H1 (cell line): ENCODE data around the gene PTPRF. TPM values are rescaled to one million over a fixed set of nuclear protein-coding genes. Genes with fewer than 3 reads are reported as not detected.

Experiments used
- CTCF ChIA-PET: fragments of 300-600 bp; sonication (Branson Sonifier 250); formaldehyde crosslinking; loops from one replicate; lab custom pipeline; 2021; ENCODE audit not compliant: partially characterized antibody; lab: Charles Lee
- POLR2A ChIA-PET: fragments of 300-600 bp; sonication (Branson Sonifier 250); formaldehyde crosslinking; loops from one replicate; lab custom pipeline; 2021; ENCODE audit warnings: inconsistent platforms; ENCODE audit not compliant: partially characterized antibody; lab: Charles Lee
- DNase-seq, 2 experiments: peaks; one replicate each; pipeline versions ENCODE4 v3.0.0 to v3.0.0-alpha.2; 2010 to 2022; ENCODE audit warnings: low spot score in 2 of 2, low read depth in 1 of 2, mixed read lengths in 1 of 2
- FAIRE-seq: peaks from 2 replicates; lab custom pipeline; 2011; peaks lifted over from hg19 to GRCh38; lab: Jason Lieb, UNC
- H2AFZ ChIP-seq: 2 replicates; pipeline ENCODE4 v1.8.1; 2012; ENCODE audit warnings: low read length, inconsistent platforms
- H2AK5ac ChIP-seq: 2 replicates; pipeline ENCODE4 v1.6.1; 2013; ENCODE audit warnings: low read depth, low read length
- H2BK120ac ChIP-seq: replicated peaks from 2 replicates; pipeline ENCODE3; 2013; ENCODE audit warnings: low read depth, low read length, inconsistent platforms
- H2BK12ac ChIP-seq: 2 replicates; pipeline ENCODE4 v1.6.1; 2013; ENCODE audit warnings: low read depth, low read length
- H2BK15ac ChIP-seq: 2 replicates; pipeline ENCODE4 v1.6.1; 2013; ENCODE audit warnings: low read length
- H2BK20ac ChIP-seq: 2 replicates; pipeline ENCODE4 v1.6.1; 2013; ENCODE audit warnings: low read length
- H2BK5ac ChIP-seq: 2 replicates; pipeline ENCODE4 v1.6.1; 2013; ENCODE audit warnings: low read depth, low read length
- H3K14ac ChIP-seq: 2 replicates; pipeline ENCODE4 v1.6.1; 2013; ENCODE audit warnings: inconsistent platforms; ENCODE audit not compliant: insufficient read length
- H3K18ac ChIP-seq: 2 replicates; pipeline ENCODE4 v1.6.1; 2013; ENCODE audit warnings: low read length; ENCODE audit errors: extremely low read depth
- H3K23ac ChIP-seq: 2 replicates; pipeline ENCODE4 v1.6.1; 2013; ENCODE audit warnings: inconsistent platforms; ENCODE audit not compliant: insufficient read length
- H3K23me2 ChIP-seq: 2 replicates; pipeline ENCODE4 v1.6.1; 2013; ENCODE audit warnings: low read depth, low read length
- H3K27ac ChIP-seq: 2 replicates; pipeline ENCODE4 v1.6.1; 2011; ENCODE audit warnings: low read depth, low read length, inconsistent platforms
- H3K27me3 ChIP-seq, 4 experiments: replicated peaks in 1 of 4; 1 replicate in 1 of 4; 2 replicates in 3 of 4; pipeline versions ENCODE4 v1.6.1 to v1.8.1; 2011 to 2013; ENCODE audit warnings: low read length in 3 of 4, mild to moderate bottlenecking in 3 of 4, inconsistent platforms in 2 of 4, mixed read lengths in 2 of 4, moderate library complexity in 1 of 4; ENCODE audit not compliant: control insufficient read depth in 3 of 4, insufficient read depth in 3 of 4; ENCODE audit errors: extremely low read depth in 1 of 4
- H3K36me3 ChIP-seq, 4 experiments: 2 replicates each; pipeline versions ENCODE4 v1.6.1 to v1.8.1; 2011 to 2013; ENCODE audit warnings: mild to moderate bottlenecking in 4 of 4, low read length in 3 of 4, moderate library complexity in 2 of 4, control low read depth in 1 of 4, inconsistent platforms in 1 of 4; ENCODE audit not compliant: insufficient read depth in 4 of 4, control insufficient read depth in 2 of 4
- H3K4ac ChIP-seq: replicated peaks from 2 replicates; pipeline ENCODE3; 2013; ENCODE audit warnings: low read length, low read depth, mixed read lengths, inconsistent platforms; ENCODE audit not compliant: insufficient read length
- H3K4me1 ChIP-seq, 4 experiments: replicated peaks in 1 of 4; 1 replicate in 1 of 4; 2 replicates in 3 of 4; pipeline versions ENCODE4 v1.6.1 to v1.8.1; 2011 to 2013; ENCODE audit warnings: low read length in 3 of 4, inconsistent platforms in 2 of 4, mixed read lengths in 1 of 4; ENCODE audit not compliant: insufficient read depth in 4 of 4, control insufficient read depth in 3 of 4
- H3K4me2 ChIP-seq, 2 experiments: 2 replicates each; pipeline versions ENCODE4 v1.6.1 to v1.8.1; 2011 to 2013; ENCODE audit warnings: low read depth in 2 of 2, low read length in 2 of 2, control low read depth in 1 of 2, inconsistent platforms in 1 of 2, mild to moderate bottlenecking in 1 of 2; ENCODE audit not compliant: insufficient read depth in 1 of 2
- H3K4me3 ChIP-seq, 4 experiments: fragments of 200-600, 300-600 bp in 1 of 4; sonication (generic), shearing (Covaris generic), sonication (Bioruptor Twin) in 1 of 4; 2 replicates each; pipeline versions ENCODE4 v1.5.1 to v1.8.1; 2011 to 2016; ENCODE audit warnings: low read length in 4 of 4, low read depth in 3 of 4, control low read depth in 2 of 4, inconsistent platforms in 2 of 4, mild to moderate bottlenecking in 2 of 4, mixed read lengths in 1 of 4, moderate library complexity in 1 of 4; ENCODE audit not compliant: insufficient read depth in 2 of 4; ENCODE audit errors: extremely low read depth in 1 of 4
- H3K56ac ChIP-seq: replicated peaks from 2 replicates; pipeline ENCODE3; 2013; ENCODE audit warnings: low read depth, mild to moderate bottlenecking, mixed read lengths, low read length, inconsistent platforms; ENCODE audit not compliant: insufficient read length
- H3K79me1 ChIP-seq: 2 replicates; pipeline ENCODE4 v1.6.1; 2013; ENCODE audit warnings: low read depth, low read length, control low read depth
- H3K79me2 ChIP-seq, 2 experiments: 2 replicates each; pipeline versions ENCODE4 v1.6.1 to v1.8.1; 2012 to 2013; ENCODE audit warnings: low read length in 2 of 2, mild to moderate bottlenecking in 2 of 2, inconsistent platforms in 1 of 2; ENCODE audit not compliant: insufficient read depth in 2 of 2, control insufficient read depth in 1 of 2
- H3K9ac ChIP-seq, 4 experiments: replicated peaks in 1 of 4; 1 replicate in 1 of 4; 2 replicates in 3 of 4; pipeline versions ENCODE4 v1.6.1 to v1.8.1; 2011 to 2013; ENCODE audit warnings: low read depth in 3 of 4, low read length in 3 of 4, control low read depth in 2 of 4, mild to moderate bottlenecking in 2 of 4, moderate library complexity in 2 of 4, inconsistent platforms in 1 of 4; ENCODE audit errors: extremely low read depth in 1 of 4
- H3K9me3 ChIP-seq, 2 experiments: 2 replicates each; pipeline versions ENCODE4 v1.6.1 to v1.8.1; 2012 to 2013; ENCODE audit warnings: mild to moderate bottlenecking in 2 of 2, moderate library complexity in 2 of 2, control low read depth in 1 of 2, inconsistent platforms in 1 of 2, low read depth in 1 of 2, low read length in 1 of 2, mixed read lengths in 1 of 2; ENCODE audit not compliant: insufficient read depth in 2 of 2
- H4K20me1 ChIP-seq, 2 experiments: replicated peaks in 1 of 2; 2 replicates each; pipeline versions ENCODE3 to v1.8.1; 2011 to 2013; ENCODE audit warnings: inconsistent platforms in 2 of 2, low read length in 2 of 2, mild to moderate bottlenecking in 1 of 2; ENCODE audit not compliant: insufficient read depth in 2 of 2, control insufficient read depth in 1 of 2
- H4K5ac ChIP-seq: 2 replicates; pipeline ENCODE4 v1.6.1; 2013; ENCODE audit warnings: low read length, low read depth, mixed read lengths, inconsistent platforms; ENCODE audit not compliant: insufficient read length
- H4K8ac ChIP-seq: 2 replicates; pipeline ENCODE4 v1.8.0; 2013; ENCODE audit warnings: mild to moderate bottlenecking, moderate library complexity, low read length, inconsistent platforms; ENCODE audit not compliant: insufficient read depth; ENCODE audit errors: extremely low read depth
- H4K91ac ChIP-seq: replicated peaks from 2 replicates; pipeline ENCODE3; 2013; ENCODE audit warnings: low read length, mixed read lengths, inconsistent platforms; ENCODE audit not compliant: insufficient read length
- BACH1 ChIP-seq: IDR thresholded peaks from 2 replicates; pipeline ENCODE4 v1.6.1; 2012; ENCODE audit warnings: low read length, improper control_type of control experiment
- HDAC6 ChIP-seq: IDR thresholded peaks from one replicate; pipeline ENCODE4 v1.7.1; 2012; ENCODE audit warnings: low read depth, mild to moderate bottlenecking, inconsistent platforms, low read length, moderate library complexity
- POLR2A ChIP-seq, 2 experiments: IDR thresholded peaks; 1 replicate in 1 of 2; 2 replicates in 1 of 2; pipeline ENCODE4 v1.6.1; 2011; ENCODE audit warnings: low read depth in 2 of 2, low read length in 2 of 2, mild to moderate bottlenecking in 2 of 2; ENCODE audit errors: control extremely low read depth in 1 of 2
- POU5F1 ChIP-seq: IDR thresholded peaks from 2 replicates; pipeline ENCODE4 v1.6.1; 2011; ENCODE audit warnings: low read depth, mild to moderate bottlenecking, low read length, moderate library complexity
- SIRT6 ChIP-seq: IDR thresholded peaks from one replicate; pipeline ENCODE4 v1.7.1; 2012; ENCODE audit warnings: low read length, inconsistent platforms
- SIX5 ChIP-seq: IDR thresholded peaks from 2 replicates; pipeline ENCODE4 v1.6.1; 2011; ENCODE audit warnings: mild to moderate bottlenecking, low read depth, low read length
- SUZ12 ChIP-seq: fragments of 200-600 bp; sonication (generic); IDR thresholded peaks from 2 replicates; pipeline ENCODE4 v1.6.1; 2012; ENCODE audit warnings: mild to moderate bottlenecking, inconsistent platforms, low read length, moderate library complexity, mixed read lengths
- TAF7 ChIP-seq: optimal IDR thresholded peaks from 2 replicates; pipeline ENCODE3; 2011; ENCODE audit warnings: low read depth, mild to moderate bottlenecking, inconsistent platforms, low read length, moderate library complexity, borderline replicate concordance
- USF2 ChIP-seq: IDR thresholded peaks from 2 replicates; pipeline ENCODE4 v1.6.1; 2011; ENCODE audit warnings: low read length, improper control_type of control experiment
- WGBS, 2 experiments: shearing (Covaris generic) in 1 of 2; methylation state at CpG; one replicate each; pipeline versions ENCODE4 v1.1.6 to v1.1.7; 2013 to 2015; ENCODE audit warnings: low lambda C conversion rate in 2 of 2, mixed read lengths in 2 of 2, inconsistent platforms in 1 of 2, low coverage in 1 of 2, missing lambda C conversion rate in 1 of 2; ENCODE audit not compliant: insufficient replicate concordance in 2 of 2, insufficient coverage in 1 of 2, insufficient read length in 1 of 2; ENCODE audit errors: extremely low coverage in 1 of 2, missing lambda C conversion rate in 1 of 2; 5-methylcytosine and 5-hydroxymethylcytosine counted together
- polyA plus RNA-seq, 7 experiments: library from polyadenylated mRNA; depleted of rRNA in 3 of 7; stranded (reverse) in 5 of 7; unstranded in 2 of 7; fragments of >200 nt in 5 of 7; fragments of 200-250 nt in 2 of 7; gene quantifications; 1 replicate in 5 of 7; 2 replicates in 1 of 7; 4 replicates in 1 of 7; pipeline versions ENCODE4 v1.2.1 to v1.2.3, GENCODE V29; 2011 to 2013; ENCODE audit warnings: missing spikeins in 2 of 7, mixed read lengths in 2 of 7
- total RNA-seq: library from RNA; stranded (reverse); fragmentation: NEBNext Ultra II Directional; extraction: Animal tissue kit (Norgen Biotek cat#: 25700); gene quantifications from 2 replicates; pipeline ENCODE4 v1.2.1, GENCODE V29; 2021

PTPRF gene
- total and polyA plus RNA-seq, 2 of the 8 experiments (the other 6 are each of a cell fraction or from before 2014, with no cell fraction given) = 136 to 231 TPM

- ChIA-PET CTCF (no interaction called here), POLR2A (no interaction called here)
- Histone ChIP-seq H2BK20ac (no peak overlapping the region), H3K9ac (no peak overlapping the region), H3K4me3 (no peak overlapping the region), H3K4ac (no peak overlapping the region), H3K27me3 (no peaks in the 10 kb centered on the region), H3K56ac (no peak overlapping the region), H3K79me1 (no peaks in the 10 kb centered on the region), H3K36me3 (peaks cover 22 to 47% (median 42%) of the 10 kb centered on the region in 4 experiments), H3K79me2 (no peaks in the 10 kb centered on the region), H2BK5ac (no peak overlapping the region), H2BK15ac (no peak overlapping the region), H2AK5ac (no peak overlapping the region), H3K23me2 (no peaks in the 10 kb centered on the region), H2BK12ac (no peak overlapping the region), H2AFZ (no peak overlapping the region), H4K8ac (no peak overlapping the region), H3K18ac (no peak overlapping the region), H3K23ac (no peak overlapping the region), H4K91ac (no peak overlapping the region), H3K4me2 (no peak overlapping the region), H3K27ac (no peak overlapping the region), H3K9me3 (no peaks in the 10 kb centered on the region), H3K14ac (no peak overlapping the region), H4K5ac (no peak overlapping the region), H4K20me1 (peaks cover 0 to 3% of the 10 kb centered on the region in 2 experiments), H2BK120ac (no peak overlapping the region), H3K4me1 (no peaks in the 10 kb centered on the region)
- no peak for DNase-seq
- FAIRE-seq = no peak
- 83% methylated on average over 13 of the region's 15 CpGs; no CpG with 5 or more reads in 1 of the 2 experiments for WGBS, 2 experiments
- TF ChIP-seq HDAC6 (no peak), BACH1 (no peak), SIX5 (no peak), USF2 (no peak), SIRT6 (no peak), SUZ12 (no peak), TAF7 (no peak), POU5F1 (no peak), POLR2A (IDR thresholded peaks at IDR 0.05; ENCODE audit: control extremely low read depth in 1 of 2, low read depth in 2 of 2, low read length in 2 of 2) (no peak)
These were observed 81.7 kb downstream of the PTPRF start for GRCh38 chr1:43612406-43612805.
